Kasumi-1 (cell line): Measurements from ENCODE around the gene IGBP1.
"Not testable (repeated sequence)": the region's sequence is repeated elsewhere in the genome, so short reads cannot be mapped to it uniquely, and the experiment has no call there.

Experiments
- DNase-seq, 2 experiments: peaks; one replicate each; lab custom pipeline; 2025; lab: John Stamatoyannopoulos, UW

The IGBP1 gene

DNA sequence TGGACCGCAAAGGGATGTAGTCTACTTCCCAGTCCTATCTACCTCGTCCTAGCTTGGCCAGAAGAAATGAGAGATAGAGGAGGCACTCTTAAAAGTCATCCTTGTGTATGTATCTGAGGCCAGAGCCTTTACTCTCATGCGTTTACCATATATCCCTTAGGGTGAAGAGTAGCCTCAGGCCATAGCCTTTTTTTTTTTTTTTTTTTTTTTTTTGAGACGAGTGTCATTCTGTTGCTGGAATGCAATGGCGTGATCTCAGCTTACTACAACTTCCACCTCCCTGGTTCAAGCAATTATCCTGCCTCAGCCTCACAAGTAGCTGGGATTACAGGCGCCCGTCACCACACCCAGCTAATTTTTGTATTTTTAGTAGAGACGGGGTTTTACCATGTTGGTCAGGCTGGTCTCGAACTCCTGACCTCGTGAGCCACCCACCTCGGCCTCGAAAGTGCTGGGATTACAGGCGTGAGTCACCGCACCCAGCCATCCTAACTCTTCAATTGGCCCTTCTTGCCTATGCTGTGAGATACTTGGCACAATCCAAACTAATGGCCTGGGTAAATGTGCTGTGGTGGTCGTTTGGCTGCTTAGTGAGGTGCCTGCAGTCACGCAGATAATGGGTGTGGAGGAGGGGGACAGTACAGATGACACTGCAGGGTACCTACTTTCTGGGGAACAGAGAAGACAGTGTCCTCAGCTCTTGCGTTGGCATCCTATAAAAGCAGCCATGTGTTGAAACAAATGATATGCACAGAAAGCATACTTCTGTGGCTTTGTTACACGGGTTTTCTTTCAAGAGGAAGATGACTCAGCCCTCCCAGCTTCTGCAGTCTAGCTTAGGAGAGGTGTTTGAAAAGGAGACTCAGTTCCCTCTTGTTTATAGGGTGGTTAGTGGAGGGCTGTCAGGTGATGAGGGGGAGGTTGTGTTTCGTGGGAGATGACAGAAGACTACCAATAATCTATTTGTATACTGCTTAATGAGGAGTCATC, 33.6 kb downstream of the IGBP1 start:
- DNase-seq = no peak

DNA sequence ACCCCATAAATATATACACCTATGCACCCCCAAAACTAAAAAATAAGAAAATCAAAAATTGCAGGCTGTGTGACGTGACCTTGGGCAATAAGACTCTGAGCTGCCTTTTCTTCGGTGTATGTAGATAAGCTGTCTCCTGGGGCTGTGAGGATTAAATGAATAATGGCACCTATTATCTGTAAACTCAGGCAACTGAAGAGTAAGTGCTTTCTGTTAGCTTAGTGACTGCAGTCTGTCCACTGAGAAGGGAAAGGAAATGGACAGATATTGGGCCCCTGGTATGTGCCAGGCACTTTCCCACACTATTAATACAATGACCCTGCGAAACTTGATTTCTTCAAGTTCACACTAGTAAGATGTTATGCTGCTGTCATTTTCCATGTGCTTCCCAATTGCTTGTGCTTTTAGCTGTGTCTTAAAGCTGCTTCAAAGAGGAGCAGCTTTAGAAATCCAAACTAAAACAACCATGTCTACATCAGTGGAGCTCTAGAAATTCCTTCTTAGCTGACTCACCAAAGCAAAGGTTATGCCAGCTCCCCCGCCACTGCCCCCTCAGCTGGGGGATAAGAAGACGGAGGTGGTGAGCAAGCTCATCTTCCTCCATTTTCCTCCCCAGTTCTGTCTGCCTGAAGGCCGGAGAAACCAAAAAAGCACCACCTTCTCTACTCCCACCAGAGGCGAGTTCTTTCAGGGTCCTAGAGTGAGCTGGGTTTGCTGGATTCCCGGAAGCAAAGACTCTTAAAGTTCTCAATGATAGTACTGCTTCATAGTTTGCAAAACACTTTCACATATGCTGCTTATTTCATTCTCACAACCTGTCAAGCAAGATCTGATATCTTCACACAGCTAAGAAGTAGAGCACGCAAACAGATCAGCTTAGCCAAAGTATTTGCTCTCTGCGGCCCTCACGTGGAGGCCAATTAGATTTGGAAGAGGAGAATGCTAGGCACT, 35.3 kb downstream of the IGBP1 start:
- DNase-seq = no peak

DNA sequence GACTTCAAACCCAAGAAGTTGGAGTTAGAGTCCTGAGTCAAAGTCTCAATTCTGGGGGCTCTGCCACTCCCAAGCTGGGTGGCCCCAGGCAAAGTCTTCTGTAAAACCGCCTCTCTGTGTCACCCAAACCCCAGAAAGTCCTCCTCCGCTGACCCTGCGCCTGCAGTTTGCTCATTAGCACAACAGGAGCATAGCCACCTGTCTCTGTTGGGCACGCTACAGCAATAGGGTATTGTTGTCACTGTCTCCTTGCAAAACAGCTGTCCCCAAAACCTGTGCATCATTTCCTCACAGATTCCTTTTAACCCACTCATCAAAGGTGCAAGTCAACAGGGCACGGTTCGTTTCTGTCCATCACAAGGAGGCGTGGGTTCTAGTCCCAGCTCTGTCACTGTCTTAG, 36.0 kb downstream of the IGBP1 start:
- DNase-seq = no peak

GRCh38 chrX:70171624-70172023, 38.4 kb downstream of the IGBP1 start:
- DNase-seq = peak in 1 of 2 experiments; percentile 6

- no peak for DNase-seq
These were observed 39.0 kb downstream of the IGBP1 start for GRCh38 chrX:70172221-70172620.

DNA sequence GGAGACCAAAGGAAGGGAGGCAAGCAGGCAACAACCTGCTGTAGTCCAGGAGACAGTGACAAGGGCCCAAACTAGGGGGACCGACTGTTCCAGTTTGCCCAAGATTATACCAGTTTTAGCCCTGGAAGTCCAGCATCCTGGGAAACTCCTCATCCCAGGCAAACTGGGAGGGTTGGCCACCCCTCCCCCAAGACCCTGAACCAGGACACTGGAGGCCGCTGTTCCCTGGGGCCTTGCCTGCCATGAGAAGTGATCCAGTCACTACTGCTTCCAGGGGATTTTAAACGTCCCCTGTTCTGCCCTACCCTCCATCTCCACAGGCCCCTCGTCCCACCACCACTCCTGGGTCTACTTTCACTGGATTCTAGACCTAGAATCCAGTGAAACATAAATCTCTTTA, 39.7 kb downstream of the IGBP1 start:
- no peak for DNase-seq

GRCh38 chrX:70174754-70175153, 41.5 kb downstream of the IGBP1 start:
- DNase-seq = no peak

DNA sequence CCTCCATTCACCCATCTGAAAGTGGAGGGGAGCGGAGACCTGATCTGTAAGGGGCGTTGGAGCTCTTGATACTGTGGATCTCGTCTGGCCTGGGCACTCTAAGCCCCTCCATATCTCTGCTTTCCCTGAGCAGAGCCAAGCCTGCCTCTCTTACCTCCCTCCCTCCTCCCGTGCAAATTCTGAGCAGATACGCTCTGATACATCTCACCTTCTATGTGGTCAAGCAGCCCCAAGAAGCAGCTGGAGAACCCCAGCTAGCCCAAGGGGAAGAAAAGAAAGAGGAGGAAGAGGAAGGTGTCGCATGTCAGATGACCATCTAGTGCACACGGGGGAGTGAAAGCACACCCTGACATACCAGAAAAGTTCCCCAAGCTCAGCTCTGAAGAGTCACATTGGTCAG, 42.1 kb downstream of the IGBP1 start:
- DNase-seq = no peak

GRCh38 chrX:70176938-70177533, 43.8 kb downstream of the IGBP1 start, which contains the start of gene DGAT2L6:
Gene DGAT2L6, plus strand, starts transcription at chrX:70177483. Its CDS starts 100 bp downstream, at chrX:70177583.
- no peak for DNase-seq

GRCh38 chrX:70183091-70183490, 49.8 kb downstream of the IGBP1 start:
- DNase-seq = no peak

DNA sequence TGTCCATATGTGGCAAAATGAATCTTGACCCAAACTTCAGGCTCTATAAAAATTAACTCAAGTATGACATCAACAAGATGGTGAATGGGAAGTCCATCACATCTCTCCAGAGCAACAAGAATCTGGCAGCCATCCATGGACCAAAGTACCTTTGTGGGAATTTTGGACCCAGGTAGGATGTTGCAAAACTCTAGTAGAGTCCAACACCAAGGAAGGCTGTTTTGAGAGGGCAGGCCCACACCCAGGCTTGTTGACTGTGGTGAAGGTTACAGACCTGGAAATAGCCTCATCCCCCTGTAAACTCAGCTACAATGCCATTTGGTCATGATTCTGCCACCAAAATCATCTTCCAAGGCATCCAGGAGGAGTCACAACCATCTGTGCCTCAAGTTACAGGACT, 57.0 kb downstream of the IGBP1 start:
- DNase-seq = no peak

DNA sequence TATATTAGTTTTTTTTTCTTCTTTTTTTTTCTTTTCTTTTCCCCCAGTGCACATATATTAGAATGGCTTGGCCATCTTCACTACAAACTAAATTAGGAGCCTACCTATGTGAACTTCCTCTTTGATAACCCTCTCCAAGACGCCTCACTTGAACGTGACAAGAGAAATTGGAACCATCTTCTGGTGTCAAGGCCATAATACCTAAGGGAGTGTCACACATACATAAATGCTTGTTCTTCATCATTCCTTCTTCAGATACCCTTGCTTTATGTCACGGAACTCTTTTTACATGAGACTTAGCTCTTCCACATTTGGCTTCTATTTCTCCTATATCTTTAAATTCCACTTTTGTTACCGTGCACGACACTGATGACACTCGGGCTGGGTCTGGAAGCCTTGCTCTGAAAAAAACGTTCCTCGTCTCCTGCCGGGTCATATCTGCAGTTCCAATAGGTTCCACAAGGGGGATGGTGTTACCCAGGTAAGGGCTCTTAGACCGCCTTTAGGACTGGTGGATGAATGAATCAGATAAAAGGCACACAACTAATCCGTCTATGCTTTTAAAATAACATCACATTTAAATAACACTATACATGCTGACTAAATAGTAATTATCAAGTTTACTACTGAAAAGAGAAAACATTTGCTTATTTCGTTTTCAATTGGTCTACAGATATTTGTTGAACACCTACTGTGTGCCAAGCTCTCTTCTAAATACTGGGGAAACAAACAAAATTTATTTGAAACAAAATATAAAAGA, 63.9 kb downstream of the IGBP1 start:
- DNase-seq = peak; percentile 19 to 21

DNA sequence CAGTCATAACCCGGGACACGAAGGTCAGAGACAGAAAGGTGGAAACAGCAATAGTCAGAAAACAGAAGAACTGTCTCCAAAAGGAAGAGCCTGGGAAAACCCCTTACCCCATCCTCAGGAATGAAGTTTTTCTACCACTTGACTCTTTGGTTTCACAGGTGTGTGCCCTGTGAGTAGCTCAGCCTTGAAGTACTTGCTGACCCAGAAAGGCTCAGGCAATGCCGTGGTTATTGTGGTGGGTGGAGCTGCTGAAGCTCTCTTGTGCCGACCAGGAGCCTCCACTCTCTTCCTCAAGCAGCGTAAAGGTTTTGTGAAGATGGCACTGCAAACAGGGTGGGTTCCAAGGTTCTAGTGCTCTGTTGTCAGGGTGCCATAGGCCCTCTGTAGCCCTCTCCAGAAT, 68.5 kb downstream of the IGBP1 start:
- no peak for DNase-seq

DNA sequence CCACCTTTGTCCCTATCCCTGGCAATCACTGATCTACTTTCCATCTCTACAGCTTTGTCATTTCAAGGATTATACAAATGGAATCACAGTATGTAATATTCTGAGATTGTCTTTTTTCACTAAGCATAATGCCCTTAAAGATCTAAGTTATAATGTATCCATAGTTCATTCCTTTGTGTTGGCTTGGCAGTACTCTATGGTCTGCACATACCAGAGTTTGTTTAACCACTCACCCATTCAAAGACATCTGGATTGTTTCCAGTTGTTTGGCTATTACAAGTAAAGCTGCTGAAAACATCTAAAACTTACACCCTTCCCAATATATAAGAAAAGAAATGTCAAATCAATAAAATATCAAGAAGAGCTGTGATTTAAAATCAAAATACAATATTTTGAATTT, 75.2 kb downstream of the IGBP1 start:
- DNase-seq = no peak

DNA sequence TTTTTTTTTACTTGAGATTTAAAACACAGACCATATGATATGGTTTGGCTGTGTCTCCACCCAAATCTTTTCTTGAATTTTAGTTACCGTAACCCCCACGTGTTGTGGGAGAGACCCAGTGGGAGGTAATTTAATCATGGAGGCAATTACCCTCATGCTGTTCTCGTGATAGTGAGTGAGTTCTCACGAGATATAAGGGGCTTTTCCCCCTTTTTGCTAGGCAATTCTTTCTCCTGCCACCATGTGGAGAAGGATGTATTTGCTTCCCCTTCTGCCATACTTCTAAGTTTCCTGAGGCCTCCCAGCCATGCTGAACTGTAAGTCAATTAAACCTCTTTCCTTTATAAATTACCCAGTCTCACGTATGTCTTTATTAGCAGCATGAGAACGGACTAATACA, 76.3 kb downstream of the IGBP1 start:
- not testable (repeated sequence) for DNase-seq
